ENCODE data around the gene C6orf58. TPM values are rescaled to one million over a fixed set of nuclear protein-coding genes. Genes with fewer than 3 reads are reported as not detected.
"Not testable (repeated sequence)": the region's sequence is repeated elsewhere in the genome, so short reads cannot be mapped to it uniquely, and the experiment has no call there.

C6orf58 gene
- total RNA-seq, 2 donors from 2014 or later = not detected

GRCh38 chr6:127578900-127579299 is 1.9 kb downstream of the C6orf58 start:
- H3K27me3 Mint-ChIP-seq = peaks cover 25% of the 10 kb centered on the region
- H3K9me3 Mint-ChIP-seq = no peaks in the 10 kb centered on the region
- H3K4me3 Mint-ChIP-seq = no peak overlapping the region
- H3K36me3 Mint-ChIP-seq (ENCODE audit: low read depth) = no peaks in the 10 kb centered on the region
- peak; percentile 42 for ATAC-seq (replicated peaks)
- H3K27ac Mint-ChIP-seq = no peak overlapping the region
- H3K4me1 Mint-ChIP-seq = no peaks in the 10 kb centered on the region

GRCh38 chr6:127581576-127581975 is 4.6 kb downstream of the C6orf58 start:
- Mint-ChIP-seq H3K4me1 (no peaks in the 10 kb centered on the region), H3K36me3 (ENCODE audit: low read depth) (no peaks in the 10 kb centered on the region), H3K27ac (no peak overlapping the region), H3K27me3 (peaks cover 23% of the 10 kb centered on the region), H3K4me3 (no peak overlapping the region), H3K9me3 (no peaks in the 10 kb centered on the region)
- no peak for ATAC-seq (replicated peaks)

GRCh38 chr6:127582777-127583462 is 5.9 kb downstream of the C6orf58 start:
- no peaks in the 10 kb centered on the region for H3K9me3 Mint-ChIP-seq
- no peaks in the 10 kb centered on the region for H3K36me3 Mint-ChIP-seq (ENCODE audit: low read depth)
- no peaks in the 10 kb centered on the region for H3K4me1 Mint-ChIP-seq
- H3K27me3 Mint-ChIP-seq = peaks cover 14% of the 10 kb centered on the region
- no peak overlapping the region for H3K4me3 Mint-ChIP-seq
- no peak overlapping the region for H3K27ac Mint-ChIP-seq
- no peak for ATAC-seq (replicated peaks)

GRCh38 chr6:127585123-127585522 is 8.1 kb downstream of the C6orf58 start:
- no peaks in the 10 kb centered on the region for H3K4me1 Mint-ChIP-seq
- no peak for ATAC-seq (replicated peaks)
- H3K36me3 Mint-ChIP-seq (ENCODE audit: low read depth) = no peaks in the 10 kb centered on the region
- no peak overlapping the region for H3K4me3 Mint-ChIP-seq
- no peaks in the 10 kb centered on the region for H3K9me3 Mint-ChIP-seq
- no peak overlapping the region for H3K27ac Mint-ChIP-seq
- H3K27me3 Mint-ChIP-seq = peaks cover 1% of the 10 kb centered on the region

GRCh38 chr6:127586372-127586771 is 9.4 kb downstream of the C6orf58 start:
- Mint-ChIP-seq H3K4me1 (no peaks in the 10 kb centered on the region), H3K4me3 (no peak overlapping the region), H3K9me3 (no peaks in the 10 kb centered on the region), H3K27me3 (no peaks in the 10 kb centered on the region), H3K36me3 (ENCODE audit: low read depth) (no peaks in the 10 kb centered on the region), H3K27ac (no peak overlapping the region)
- no peak for ATAC-seq (replicated peaks)

GRCh38 chr6:127587875-127588274 is 10.9 kb downstream of the C6orf58 start:
- Mint-ChIP-seq H3K27me3 (no peaks in the 10 kb centered on the region), H3K4me1 (no peaks in the 10 kb centered on the region), H3K9me3 (no peaks in the 10 kb centered on the region), H3K27ac (no peak overlapping the region), H3K4me3 (no peak overlapping the region), H3K36me3 (ENCODE audit: low read depth) (no peaks in the 10 kb centered on the region)
- ATAC-seq (replicated peaks) = no peak

GRCh38 chr6:127589135-127589534 is 12.2 kb downstream of the C6orf58 start:
- H3K27me3 Mint-ChIP-seq = no peaks in the 10 kb centered on the region
- H3K4me3 Mint-ChIP-seq = no peak overlapping the region
- no peaks in the 10 kb centered on the region for H3K4me1 Mint-ChIP-seq
- no peak overlapping the region for H3K27ac Mint-ChIP-seq
- no peak for ATAC-seq (replicated peaks)
- H3K9me3 Mint-ChIP-seq = no peaks in the 10 kb centered on the region
- no peaks in the 10 kb centered on the region for H3K36me3 Mint-ChIP-seq (ENCODE audit: low read depth)

- Mint-ChIP-seq H3K27ac (no peak overlapping the region), H3K27me3 (no peaks in the 10 kb centered on the region), H3K4me1 (no peaks in the 10 kb centered on the region), H3K36me3 (ENCODE audit: low read depth) (no peaks in the 10 kb centered on the region), H3K9me3 (no peaks in the 10 kb centered on the region), H3K4me3 (no peak overlapping the region)
- no peak for ATAC-seq (replicated peaks)
These were observed 13.4 kb downstream of the C6orf58 start for GRCh38 chr6:127590344-127590743.

GRCh38 chr6:127592964-127593363 is 16.0 kb downstream of the C6orf58 start:
- Mint-ChIP-seq H3K27me3 (no peaks in the 10 kb centered on the region), H3K4me3 (no peak overlapping the region), H3K36me3 (ENCODE audit: low read depth) (no peaks in the 10 kb centered on the region), H3K4me1 (no peaks in the 10 kb centered on the region), H3K9me3 (no peaks in the 10 kb centered on the region), H3K27ac (no peak overlapping the region)
- ATAC-seq (replicated peaks) = no peak

GRCh38 chr6:127593456-127593855 is 16.5 kb downstream of the C6orf58 start:
- H3K27ac Mint-ChIP-seq; H3K27me3 Mint-ChIP-seq; H3K4me3 Mint-ChIP-seq; H3K4me1 Mint-ChIP-seq; H3K9me3 Mint-ChIP-seq; H3K36me3 Mint-ChIP-seq (ENCODE audit: low read depth); ATAC-seq (replicated peaks): not testable (repeated sequence)

- H3K27me3 Mint-ChIP-seq = no peaks in the 10 kb centered on the region
- ATAC-seq (replicated peaks) = no peak
- H3K9me3 Mint-ChIP-seq = no peaks in the 10 kb centered on the region
- H3K4me3 Mint-ChIP-seq = no peak overlapping the region
- no peak overlapping the region for H3K27ac Mint-ChIP-seq
- no peaks in the 10 kb centered on the region for H3K36me3 Mint-ChIP-seq (ENCODE audit: low read depth)
- no peaks in the 10 kb centered on the region for H3K4me1 Mint-ChIP-seq
These were observed 29.2 kb downstream of the C6orf58 start for GRCh38 chr6:127606131-127606562.

GRCh38 chr6:127608554-127609270 is 31.7 kb downstream of the C6orf58 start:
- no peaks in the 10 kb centered on the region for H3K4me1 Mint-ChIP-seq
- no peak overlapping the region for H3K4me3 Mint-ChIP-seq
- ATAC-seq (replicated peaks) = no peak
- no peaks in the 10 kb centered on the region for H3K27me3 Mint-ChIP-seq
- H3K9me3 Mint-ChIP-seq = no peaks in the 10 kb centered on the region
- H3K36me3 Mint-ChIP-seq (ENCODE audit: low read depth) = no peaks in the 10 kb centered on the region
- no peak overlapping the region for H3K27ac Mint-ChIP-seq

GRCh38 chr6:127618729-127619128 is 41.8 kb downstream of the C6orf58 start:
- Mint-ChIP-seq H3K4me3 (no peak overlapping the region), H3K27ac (no peak overlapping the region), H3K9me3 (no peaks in the 10 kb centered on the region), H3K27me3 (no peaks in the 10 kb centered on the region), H3K4me1 (no peaks in the 10 kb centered on the region), H3K36me3 (ENCODE audit: low read depth) (no peaks in the 10 kb centered on the region)
- no peak for ATAC-seq (replicated peaks)

GRCh38 chr6:127630800-127631199 is 53.8 kb downstream of the C6orf58 start:
- Mint-ChIP-seq H3K27ac (no peak overlapping the region), H3K4me3 (no peak overlapping the region), H3K27me3 (no peaks in the 10 kb centered on the region), H3K36me3 (ENCODE audit: low read depth) (no peaks in the 10 kb centered on the region), H3K9me3 (no peaks in the 10 kb centered on the region), H3K4me1 (no peaks in the 10 kb centered on the region)
- ATAC-seq (replicated peaks) = no peak

- H3K27me3 Mint-ChIP-seq = no peaks in the 10 kb centered on the region
- no peak overlapping the region for H3K4me3 Mint-ChIP-seq
- ATAC-seq (replicated peaks) = no peak
- no peak overlapping the region for H3K27ac Mint-ChIP-seq
- H3K4me1 Mint-ChIP-seq = no peaks in the 10 kb centered on the region
- no peaks in the 10 kb centered on the region for H3K9me3 Mint-ChIP-seq
- H3K36me3 Mint-ChIP-seq (ENCODE audit: low read depth) = no peaks in the 10 kb centered on the region
These were observed 57.2 kb downstream of the C6orf58 start for GRCh38 chr6:127634178-127634577.

All from activated T-helper 17 cell treated with anti-CD3 and anti-CD28 coated beads, Interleukin-2, amount 50 U/mL, for 72 hours (primary cell).